Keratinocyte (primary cell): ENCODE measurements around the gene TMEM80. TPM values are rescaled to one million over a fixed set of nuclear protein-coding genes. Genes with fewer than 3 reads are reported as not detected.

Source experiments
- DNase-seq: peaks from one replicate; pipeline ENCODE4 v3.0.0-alpha.2; 2011; ENCODE audit warnings: low read depth, missing footprints, low spot score
- FAIRE-seq: peaks from 2 replicates; lab custom pipeline; 2011; peaks lifted over from hg19 to GRCh38; lab: Jason Lieb, UNC
- H2AFZ ChIP-seq: 2 replicates; pipeline ENCODE4 v1.6.0; 2012; ENCODE audit warnings: low read length, control low read depth, inconsistent platforms; ENCODE audit not compliant: control insufficient read depth
- H3K27ac ChIP-seq: 2 replicates; pipeline ENCODE4 v1.5.1; 2011; ENCODE audit warnings: low read length; ENCODE audit not compliant: control insufficient read depth, insufficient read depth
- H3K27me3 ChIP-seq: 3 replicates; pipeline ENCODE4 v1.6.0; 2011; ENCODE audit warnings: low read length; ENCODE audit not compliant: control insufficient read depth, insufficient read depth; ENCODE audit errors: extremely low read depth
- H3K36me3 ChIP-seq, 2 experiments: 2 replicates in 1 of 2; 3 replicates in 1 of 2; pipeline ENCODE4 v1.5.1; 2011; ENCODE audit warnings: low read length in 2 of 2, mild to moderate bottlenecking in 1 of 2; ENCODE audit not compliant: control insufficient read depth in 2 of 2, insufficient read depth in 2 of 2; ENCODE audit errors: extremely low read depth in 1 of 2
- H3K4me1 ChIP-seq: 3 replicates; pipeline ENCODE4 v1.5.1; 2011; ENCODE audit warnings: low read length; ENCODE audit not compliant: control insufficient read depth, insufficient read depth; ENCODE audit errors: extremely low read depth
- H3K4me2 ChIP-seq: 3 replicates; pipeline ENCODE4 v1.6.0; 2011; ENCODE audit warnings: low read depth, low read length; ENCODE audit not compliant: control insufficient read depth, insufficient read depth; ENCODE audit errors: extremely low read depth
- H3K4me3 ChIP-seq, 3 experiments: fragments of 200-600 bp in 1 of 3; sonication (generic) in 1 of 3; 2 replicates in 2 of 3; 3 replicates in 1 of 3; pipeline ENCODE4 v1.5.1; 2011 to 2016; ENCODE audit warnings: low read length in 3 of 3, mild to moderate bottlenecking in 3 of 3, control low read depth in 2 of 3, inconsistent platforms in 1 of 3, low read depth in 1 of 3, mixed read lengths in 1 of 3, mixed run types in 1 of 3, moderate library complexity in 1 of 3; ENCODE audit not compliant: control insufficient read depth in 2 of 3, insufficient read depth in 2 of 3; ENCODE audit errors: extremely low read depth in 1 of 3
- H3K79me2 ChIP-seq: 2 replicates; pipeline ENCODE4 v1.6.0; 2012; ENCODE audit warnings: low read length; ENCODE audit not compliant: control insufficient read depth, insufficient read depth
- H3K9ac ChIP-seq: 3 replicates; pipeline ENCODE4 v1.6.0; 2011; ENCODE audit warnings: low read length; ENCODE audit not compliant: control insufficient read depth, insufficient read depth; ENCODE audit errors: extremely low read depth
- H3K9me1 ChIP-seq: 3 replicates; pipeline ENCODE4 v1.6.0; 2011; ENCODE audit warnings: low read length; ENCODE audit not compliant: control insufficient read depth, insufficient read depth; ENCODE audit errors: extremely low read depth
- H3K9me3 ChIP-seq: 2 replicates; pipeline ENCODE4 v1.5.1; 2012; ENCODE audit warnings: low read depth, low read length; ENCODE audit not compliant: control insufficient read depth
- H4K20me1 ChIP-seq: 3 replicates; pipeline ENCODE4 v1.6.0; 2011; ENCODE audit warnings: low read length; ENCODE audit not compliant: control insufficient read depth, insufficient read depth; ENCODE audit errors: extremely low read depth
- CTCF ChIP-seq, 3 experiments: IDR thresholded peaks in 1 of 3; conservative IDR thresholded peaks in 1 of 3; optimal IDR thresholded peaks in 1 of 3; 2 replicates in 2 of 3; 3 replicates in 1 of 3; pipeline versions ENCODE3 to v1.5.1; 2011; ENCODE audit warnings: low read length in 3 of 3, mild to moderate bottlenecking in 3 of 3, moderate library complexity in 2 of 3, control low read depth in 1 of 3, inconsistent platforms in 1 of 3; ENCODE audit not compliant: insufficient read depth in 2 of 3; ENCODE audit errors: extremely low read depth in 1 of 3
- EZH2 ChIP-seq: IDR thresholded peaks from one replicate; pipeline ENCODE4 v1.6.1; 2012; ENCODE audit warnings: inconsistent platforms, mild to moderate bottlenecking, low read length, moderate library complexity
- dilution Hi-C: fragments of 300-500 bp; cut with MboI; formaldehyde crosslinking; loops from one replicate; pipeline ENCODE4 v1.7.0; 2020; ENCODE audit warnings: low sequenced_read_pairs; ENCODE audit not compliant: extremely low pct_ligation_motif_present
- polyA plus RNA-seq, 5 experiments: library from polyadenylated mRNA; depleted of rRNA in 3 of 5; stranded (reverse) in 3 of 5; stranded (forward) in 1 of 5; unstranded in 1 of 5; fragments of >200 nt; gene quantifications; 1 replicate in 1 of 5; 2 replicates in 3 of 5; 3 replicates in 1 of 5; pipeline versions ENCODE4 v1.2.1 to v1.2.3, GENCODE V29; 2011 to 2012; ENCODE audit warnings: missing spikeins in 2 of 5, low read depth in 1 of 5, low replicate concordance in 1 of 5

TMEM80 gene
- polyA plus RNA-seq, 1 donor (not counting 4 experiments of a cell fraction or from before 2014, with no cell fraction given) = 29.8 TPM

- Histone ChIP-seq H4K20me1 (no peaks in the 10 kb centered on the region), H3K4me1 (peaks cover 7% of the 10 kb centered on the region), H3K9ac (no peak overlapping the region), H2AFZ (no peak overlapping the region), H3K79me2 (peaks cover 2% of the 10 kb centered on the region), H3K27me3 (no peaks in the 10 kb centered on the region), H3K36me3 (peaks cover 8 to 9% of the 10 kb centered on the region in 2 experiments), H3K4me3 (no peak overlapping the region), H3K9me3 (no peaks in the 10 kb centered on the region), H3K9me1 (no peaks in the 10 kb centered on the region), H3K27ac (no peak overlapping the region), H3K4me2 (no peak overlapping the region)
- dilution Hi-C loops = no loop called here
- FAIRE-seq (no peak), DNase-seq (no peak)
- TF ChIP-seq EZH2 (no peak), CTCF (optimal IDR thresholded peaks at IDR 0.05 in 1 of 3, IDR thresholded peaks at IDR 0.05 in 1 of 3, conservative IDR thresholded peaks at IDR 0.05 in 1 of 3; ENCODE audit: extremely low read depth in 1 of 3, insufficient read depth in 2 of 3, low read length in 3 of 3) (no peak)
Observed at GRCh38 chr11:659532-660085, 36.0 kb upstream of the TMEM80 start.

GRCh38 chr11:660281-660680 is 35.3 kb upstream of the TMEM80 start:
- Histone ChIP-seq H4K20me1 (no peaks in the 10 kb centered on the region), H3K27me3 (no peaks in the 10 kb centered on the region), H3K9me3 (no peaks in the 10 kb centered on the region), H3K79me2 (peaks cover 2% of the 10 kb centered on the region), H2AFZ (no peak overlapping the region), H3K9ac (no peak overlapping the region), H3K4me1 (peaks cover 7% of the 10 kb centered on the region), H3K4me3 (no peak overlapping the region), H3K4me2 (no peak overlapping the region), H3K27ac (no peak overlapping the region), H3K9me1 (no peaks in the 10 kb centered on the region), H3K36me3 (peaks cover 8 to 9% of the 10 kb centered on the region in 2 experiments)
- DNase-seq (no peak), FAIRE-seq (no peak)
- TF ChIP-seq CTCF (optimal IDR thresholded peaks at IDR 0.05 in 1 of 3, IDR thresholded peaks at IDR 0.05 in 1 of 3, conservative IDR thresholded peaks at IDR 0.05 in 1 of 3; ENCODE audit: extremely low read depth in 1 of 3, insufficient read depth in 2 of 3, low read length in 3 of 3) (no peak), EZH2 (no peak)
- dilution Hi-C loops = no loop called here
